Transverse colon (tissue), 4 donors: ENCODE measurements around the gene INO80D. TPM values are rescaled to one million over a fixed set of nuclear protein-coding genes. Genes with fewer than 3 reads are reported as not detected.
"Not testable (repeated sequence)": the region's sequence is repeated elsewhere in the genome, so short reads cannot be mapped to it uniquely, and the experiment has no call there.

Experiments
- DNase-seq: peaks from one replicate; pipeline ENCODE4 v3.0.0-alpha.2; 2019
- H3K27ac ChIP-seq, 4 donors: fragments of 200-600 bp; sonication (generic); 2 replicates each; pipeline ENCODE4 v1.5.1; 2016 to 2018; ENCODE audit warnings: inconsistent platforms in 4 of 4
- H3K27me3 ChIP-seq: fragments of 200-600 bp; sonication (generic); 2 replicates; pipeline ENCODE4 v1.5.1; 2017; ENCODE audit warnings: inconsistent platforms
- H3K36me3 ChIP-seq, 4 donors: fragments of 200-600 bp; sonication (generic); 2 replicates each; pipeline ENCODE4 v1.5.1; 2017 to 2019; ENCODE audit warnings: inconsistent platforms in 4 of 4
- H3K4me1 ChIP-seq, 4 donors: fragments of 200-600 bp; sonication (generic); 2 replicates each; pipeline ENCODE4 v1.5.1; 2017 to 2020; ENCODE audit warnings: inconsistent platforms in 4 of 4
- H3K4me3 ChIP-seq, 4 donors: fragments of 200-600 bp; sonication (generic); 1 replicate in 1 of 4; 2 replicates in 3 of 4; pipeline versions ENCODE4 v1.5.1 to v1.6.1; 2017 to 2019; ENCODE audit warnings: inconsistent platforms in 4 of 4
- H3K9me3 ChIP-seq, 2 donors: fragments of 200-600 bp; sonication (generic); 2 replicates each; pipeline ENCODE4 v1.5.1; 2017 to 2019; ENCODE audit warnings: inconsistent platforms in 2 of 2
- EP300 ChIP-seq: sonication (generic); formaldehyde crosslinking; IDR thresholded peaks from one replicate; pipeline ENCODE4 v1.6.1; 2017; ENCODE audit warnings: antibody characterized with exemption, low read depth
- POLR2A ChIP-seq: fragments of 450-650 bp; IDR thresholded peaks from one replicate; pipeline ENCODE4 v1.6.1; 2016; ENCODE audit warnings: antibody characterized with exemption, mild to moderate bottlenecking, moderate library complexity
- POLR2AphosphoS5 ChIP-seq, 3 donors: sonication (generic); formaldehyde crosslinking; IDR thresholded peaks; one replicate each; pipeline ENCODE4 v1.6.1; 2016; ENCODE audit warnings: antibody characterized with exemption in 3 of 3
- WGBS, 2 donors: methylation state at CpG; one replicate each; pipeline ENCODE4 v1.1.5; 2018; ENCODE audit warnings: low coverage in 1 of 2; 5-methylcytosine and 5-hydroxymethylcytosine counted together
- in situ Hi-C, 4 donors: fragments of 200-750 bp; cut with MboI; loops; one replicate each; pipeline versions ENCODE4 v1.15.0 to v1.15.1; 2017; ENCODE audit warnings: low sequenced_read_pairs in 3 of 4, low pct_ligation_motif_present in 1 of 4, low pct_unique_long_range_greater_than_20kb in 1 of 4
- intact Hi-C: fragments of 100-400 bp; cut with DNase I; formaldehyde crosslinking; loops from one replicate; pipeline ENCODE4 v1.15.1; 2023; ENCODE audit warnings: low total_unique reads
- total RNA-seq, 4 donors: library from RNA; depleted of rRNA; stranded (reverse); fragments of >200 nt; gene quantifications; one replicate each; pipeline ENCODE4 v1.1.0, GENCODE V29; 2016
- TF ChIP-seq, protein P1 (sequence below), 5 experiments: fragments of 200-600 bp in 3 of 5; fragments of 450-650 bp in 2 of 5; sonication (generic) in 3 of 5; IDR thresholded peaks; 1 replicate in 2 of 5; 2 replicates in 3 of 5; pipeline ENCODE4 v1.5.1; 2016 to 2017; ENCODE audit warnings: antibody characterized with exemption in 5 of 5, inconsistent platforms in 3 of 5, mild to moderate bottlenecking in 2 of 5, moderate library complexity in 1 of 5

Gene INO80D, protein sequence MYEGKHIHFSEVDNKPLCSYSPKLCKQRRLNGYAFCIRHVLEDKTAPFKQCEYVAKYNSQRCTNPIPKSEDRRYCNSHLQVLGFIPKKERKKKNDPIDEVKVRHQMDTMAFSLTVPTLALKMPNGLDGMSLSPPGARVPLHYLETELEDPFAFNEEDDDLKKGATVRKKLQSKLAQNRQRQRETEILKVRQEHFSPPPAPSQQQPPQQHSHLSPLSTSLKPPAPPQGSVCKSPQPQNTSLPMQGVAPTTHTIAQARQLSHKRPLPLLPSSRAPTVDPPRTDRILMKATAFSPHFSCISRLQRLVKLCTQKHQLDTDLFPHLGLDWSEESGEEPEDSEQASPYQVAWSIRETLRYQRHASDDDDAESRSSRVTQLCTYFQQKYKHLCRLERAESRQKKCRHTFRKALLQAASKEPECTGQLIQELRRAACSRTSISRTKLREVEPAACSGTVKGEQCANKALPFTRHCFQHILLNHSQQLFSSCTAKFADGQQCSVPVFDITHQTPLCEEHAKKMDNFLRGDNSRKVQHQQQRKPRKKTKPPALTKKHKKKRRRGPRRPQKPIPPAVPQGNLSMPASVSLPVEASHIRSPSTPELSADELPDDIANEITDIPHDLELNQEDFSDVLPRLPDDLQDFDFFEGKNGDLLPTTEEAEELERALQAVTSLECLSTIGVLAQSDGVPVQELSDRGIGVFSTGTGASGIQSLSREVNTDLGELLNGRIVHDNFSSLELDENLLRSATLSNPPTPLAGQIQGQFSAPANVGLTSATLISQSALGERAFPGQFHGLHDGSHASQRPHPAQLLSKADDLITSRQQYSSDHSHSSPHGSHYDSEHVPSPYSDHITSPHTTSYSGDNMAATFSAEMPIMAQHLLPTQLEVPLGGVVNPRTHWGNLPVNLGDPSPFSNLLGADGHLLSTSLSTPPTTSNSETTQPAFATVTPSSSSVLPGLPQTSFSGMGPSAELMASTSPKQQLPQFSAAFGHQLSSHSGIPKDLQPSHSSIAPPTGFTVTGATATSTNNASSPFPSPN
- 10 to 100 TPM; 22.9 to 46.8 (median 31.2) TPM for total RNA-seq

DNA sequence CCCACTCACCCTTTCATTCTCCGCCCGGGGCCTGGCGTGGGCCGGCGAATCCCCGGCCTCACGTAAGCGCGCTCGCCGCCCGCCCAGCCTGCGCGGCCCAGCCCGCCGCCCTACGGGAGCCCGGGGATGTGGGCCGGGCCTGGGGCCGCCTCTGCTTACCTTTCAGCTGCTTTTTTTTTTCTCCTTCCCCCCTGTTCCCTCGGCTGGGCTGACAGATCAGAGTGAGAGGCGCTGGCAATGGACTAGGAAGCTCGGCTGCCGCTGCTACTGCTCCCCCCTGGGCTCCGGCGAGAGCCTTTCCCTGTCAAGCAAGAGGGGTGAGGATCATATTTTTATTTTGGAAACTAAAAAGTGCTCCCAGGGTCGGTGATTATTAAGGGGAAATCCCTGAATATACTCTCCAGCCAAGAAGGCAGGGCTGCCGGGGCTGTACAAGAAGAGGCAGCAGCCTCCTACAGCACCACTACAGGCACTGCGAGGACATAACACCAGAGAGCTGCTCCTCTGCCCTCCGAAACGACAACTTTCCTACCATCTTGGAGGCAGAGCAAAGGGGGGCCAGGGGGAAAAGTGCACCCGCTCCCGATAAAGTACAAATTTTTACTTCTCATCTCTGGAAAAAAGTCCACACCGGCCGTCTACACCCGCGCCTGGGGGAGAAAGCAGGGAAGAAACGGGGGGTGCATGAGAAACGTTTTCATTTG, at the start of gene INO80D:
INO80D (minus strand) TSS at position 433 of the 704 bp plus-strand sequence. CDS start 23,158 bp downstream, outside the sequence.
- 0% methylated on average over 13 to 39 of the region's 39 CpGs for WGBS, 2 donors
- intact Hi-C loops = no loop called here

DNA sequence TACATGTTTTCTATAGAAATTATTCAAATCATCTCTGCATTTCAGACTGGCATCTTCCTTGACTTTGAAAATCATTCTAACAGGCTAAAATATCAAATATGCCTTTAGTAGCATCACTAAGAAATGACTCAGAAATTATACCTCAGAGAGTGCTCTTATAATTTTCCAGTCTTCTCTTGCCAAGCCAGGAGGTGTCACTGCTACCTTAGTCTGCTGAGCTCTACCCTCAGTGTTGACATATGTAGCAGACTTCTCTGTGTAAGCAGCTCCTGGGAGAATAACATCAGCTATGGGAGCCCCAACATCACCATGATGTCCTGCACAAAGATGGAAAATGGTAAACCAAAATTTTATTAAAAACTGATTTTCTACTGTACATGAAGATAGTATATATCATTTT, 41.7 kb upstream of the INO80D start:
- TF ChIP-seq POLR2A (no peak), EP300 (no peak), POLR2AphosphoS5 (IDR thresholded peaks at IDR 0.05) (no peak)
- TF ChIP-seq, protein P1, sequence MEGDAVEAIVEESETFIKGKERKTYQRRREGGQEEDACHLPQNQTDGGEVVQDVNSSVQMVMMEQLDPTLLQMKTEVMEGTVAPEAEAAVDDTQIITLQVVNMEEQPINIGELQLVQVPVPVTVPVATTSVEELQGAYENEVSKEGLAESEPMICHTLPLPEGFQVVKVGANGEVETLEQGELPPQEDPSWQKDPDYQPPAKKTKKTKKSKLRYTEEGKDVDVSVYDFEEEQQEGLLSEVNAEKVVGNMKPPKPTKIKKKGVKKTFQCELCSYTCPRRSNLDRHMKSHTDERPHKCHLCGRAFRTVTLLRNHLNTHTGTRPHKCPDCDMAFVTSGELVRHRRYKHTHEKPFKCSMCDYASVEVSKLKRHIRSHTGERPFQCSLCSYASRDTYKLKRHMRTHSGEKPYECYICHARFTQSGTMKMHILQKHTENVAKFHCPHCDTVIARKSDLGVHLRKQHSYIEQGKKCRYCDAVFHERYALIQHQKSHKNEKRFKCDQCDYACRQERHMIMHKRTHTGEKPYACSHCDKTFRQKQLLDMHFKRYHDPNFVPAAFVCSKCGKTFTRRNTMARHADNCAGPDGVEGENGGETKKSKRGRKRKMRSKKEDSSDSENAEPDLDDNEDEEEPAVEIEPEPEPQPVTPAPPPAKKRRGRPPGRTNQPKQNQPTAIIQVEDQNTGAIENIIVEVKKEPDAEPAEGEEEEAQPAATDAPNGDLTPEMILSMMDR (IDR thresholded peaks at IDR 0.05) = no peak
- Histone ChIP-seq H3K4me1 (no peaks in the 10 kb centered on the region), H3K9me3 (no peaks in the 10 kb centered on the region), H3K27ac (no peak overlapping the region), H3K36me3 (peaks cover 3 to 94% (median 42%) of the 10 kb centered on the region in 4 donors), H3K4me3 (no peak overlapping the region), H3K27me3 (no peaks in the 10 kb centered on the region)
- intact Hi-C loops = no loop called here
- in situ Hi-C loops = no loop called here
- DNase-seq = no peak

More for the DNA sequence above, at the start of gene INO80D:
- Histone ChIP-seq H3K4me1 (peaks cover 0 to 40% (median 21%) of the 10 kb centered on the region in 4 donors), H3K9me3 (no peaks in the 10 kb centered on the region), H3K27ac (peak within 1 kb of the TSS; percentile 96 to 99 (median 98)), H3K4me3 (peak within 1 kb of the TSS; percentile 70 to 95 (median 86)), H3K27me3 (no peaks in the 10 kb centered on the region), H3K36me3 (peaks cover 0 to 12% (median 3%) of the 10 kb centered on the region in 4 donors)
- DNase-seq = peak; percentile 83
- in situ Hi-C loops = no loop called here
- TF ChIP-seq EP300 (no peak), POLR2AphosphoS5 (IDR thresholded peaks at IDR 0.05) (peak; percentile 58 to 77 (median 74)), POLR2A (peak; percentile 87)
- TF ChIP-seq, protein P1 (IDR thresholded peaks at IDR 0.05) = peak; percentile 44 to 76 (median 57)

DNA sequence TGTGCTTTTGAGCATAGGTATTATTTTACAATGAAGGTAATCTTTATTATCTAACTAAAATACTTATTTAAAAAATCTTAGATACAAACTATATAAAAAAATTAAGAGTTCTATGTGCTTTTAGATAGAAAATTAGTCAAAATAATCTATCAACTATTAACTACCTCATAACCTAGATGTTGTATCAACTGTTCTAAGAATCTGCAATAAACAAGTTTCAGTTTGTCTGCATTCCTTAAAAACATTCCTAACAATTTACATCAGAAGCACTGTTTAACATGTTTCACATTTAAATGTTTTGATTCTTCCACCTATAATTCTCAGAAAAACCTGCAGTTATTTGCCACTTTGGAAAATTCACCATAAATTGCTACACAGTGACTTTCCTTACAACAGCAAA, 39.9 kb upstream of the INO80D start:
- H3K36me3 ChIP-seq = peaks cover 3 to 92% (median 42%) of the 10 kb centered on the region in 4 donors
- no peaks in the 10 kb centered on the region for H3K9me3 ChIP-seq
- H3K4me1 ChIP-seq = no peaks in the 10 kb centered on the region
- TF ChIP-seq, protein P1 (IDR thresholded peaks at IDR 0.05) = no peak
- TF ChIP-seq POLR2A (no peak), POLR2AphosphoS5 (IDR thresholded peaks at IDR 0.05) (no peak), EP300 (no peak)
- no peak for DNase-seq
- H3K27me3 ChIP-seq = no peaks in the 10 kb centered on the region
- intact Hi-C loops = no loop called here
- in situ Hi-C loops = no loop called here
- no peak overlapping the region for H3K4me3 ChIP-seq
- H3K27ac ChIP-seq = no peak overlapping the region

DNA sequence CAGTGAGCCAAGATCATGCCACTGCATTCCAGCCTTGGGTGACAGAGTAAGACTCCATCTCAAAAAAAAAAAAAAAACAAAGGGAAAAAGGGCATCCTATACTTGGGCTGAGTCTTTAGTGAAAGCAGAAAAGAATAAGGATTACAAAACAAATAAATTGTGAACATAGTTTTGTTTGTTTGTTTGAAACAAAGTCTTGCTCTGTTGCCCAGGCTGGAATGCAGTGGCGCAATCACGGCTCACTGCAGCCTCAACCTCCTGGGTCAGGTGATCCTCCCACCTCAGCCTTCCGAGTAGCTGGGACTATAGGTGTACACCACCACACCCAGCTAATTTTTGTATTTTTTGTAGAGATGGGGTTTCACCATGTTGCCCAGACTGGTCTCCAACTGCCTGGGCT, 36.6 kb upstream of the INO80D start:
- WGBS, 2 donors = 100% methylated on average over 2 to 3 of the region's 3 CpGs
- H3K27ac ChIP-seq, intact Hi-C loops, H3K27me3 ChIP-seq, H3K4me3 ChIP-seq, H3K4me1 ChIP-seq, in situ Hi-C loops, H3K9me3 ChIP-seq, DNase-seq: not testable (repeated sequence)
- H3K36me3 ChIP-seq = peaks cover 0 to 74% (median 36%) of the 10 kb centered on the region in 4 donors
